Left lobe of liver (tissue), 2 donors: ENCODE data around the gene FUCA1. TPM values are rescaled to one million over a fixed set of nuclear protein-coding genes. Genes with fewer than 3 reads are reported as not detected.
"Not testable (repeated sequence)": the region's sequence is repeated elsewhere in the genome, so short reads cannot be mapped to it uniquely, and the experiment has no call there.

Experiments used
- ATAC-seq: fragments of 200-7000 bp; cut with Tn5 transposase; one replicate; pipeline ENCODE4 v1.9.1; 2020; ENCODE audit warnings: mild to moderate bottlenecking, moderate library complexity
- DNase-seq: peaks from one replicate; pipeline ENCODE4 v3.0.0-alpha.2; 2020; ENCODE audit warnings: low spot score
- total RNA-seq: library from RNA; stranded (reverse); gene quantifications from one replicate; pipeline ENCODE4 v1.2.1, GENCODE V29; 2021
- donor health status: DM: no; HTN: no; CAD: no; lungs with moderate emphysema.
- donor health status: DM: no; HTN: yes; CAD: no.

Gene FUCA1
- total RNA-seq, 1 donor from 2014 or later, result 39.0 TPM

DNA sequence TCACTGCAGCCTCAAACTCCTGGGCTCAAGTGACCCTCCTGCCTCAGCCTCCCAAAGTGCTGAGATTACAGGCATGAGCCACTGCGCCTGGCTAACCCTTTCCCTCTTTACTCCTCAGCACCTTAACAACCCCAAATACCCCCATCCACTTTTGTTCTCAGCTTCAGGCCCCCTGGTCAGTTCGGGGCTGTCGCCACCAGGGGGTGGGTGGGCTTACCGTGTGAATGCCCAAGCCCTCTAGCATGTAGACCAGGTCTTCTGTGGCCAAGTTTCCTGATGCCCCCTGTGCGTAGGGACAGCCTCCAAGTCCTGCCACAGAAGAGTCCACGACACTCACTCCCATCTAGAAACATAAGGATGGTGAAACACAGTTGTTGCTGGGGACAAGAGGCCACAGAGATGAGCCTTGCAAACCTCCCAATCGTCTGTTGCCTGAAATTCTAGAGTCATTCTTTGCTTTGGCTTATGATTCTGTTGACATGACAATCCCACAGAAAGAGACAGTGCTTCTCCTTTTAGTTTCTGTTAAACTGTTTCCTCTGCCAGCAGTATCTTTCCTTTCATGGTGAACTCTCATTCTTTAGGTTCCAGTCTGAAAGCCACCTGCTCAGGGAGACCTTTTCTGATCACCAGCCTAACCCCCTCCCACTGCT lies 63.8 kb downstream of the FUCA1 start:
- ATAC-seq (no peak), DNase-seq (no peak)

GRCh38 chr1:23803674-23804073 lies 64.4 kb downstream of the FUCA1 start:
- DNase-seq, result no peak
- ATAC-seq, result no peak

DNA sequence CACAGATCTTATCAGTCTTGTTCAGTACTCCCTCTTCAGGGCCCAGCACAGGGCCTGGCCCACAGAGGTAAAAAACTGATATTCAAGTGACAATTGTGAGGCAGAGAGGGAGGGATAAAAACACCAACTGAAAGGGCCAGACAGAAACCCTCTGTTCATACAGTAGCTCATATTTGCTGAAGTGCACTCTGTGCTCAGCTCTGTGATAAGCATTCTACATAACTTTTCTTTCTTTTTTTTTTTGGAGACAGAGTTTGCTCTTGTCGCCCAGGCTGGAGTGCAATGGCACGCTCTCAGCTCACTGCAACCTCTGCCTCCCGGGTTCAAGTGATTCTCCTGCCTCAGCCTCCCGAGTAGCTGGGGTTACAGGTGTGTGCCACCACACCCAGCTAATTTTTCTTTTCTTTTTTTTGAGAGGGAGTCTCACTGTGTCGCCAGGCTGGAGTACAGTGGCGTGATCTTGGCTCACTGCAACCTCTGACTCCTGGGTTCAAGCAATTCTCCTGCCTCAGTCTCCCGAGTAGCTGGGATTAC lies 65.2 kb downstream of the FUCA1 start:
- not testable (repeated sequence) for DNase-seq, ATAC-seq

DNA sequence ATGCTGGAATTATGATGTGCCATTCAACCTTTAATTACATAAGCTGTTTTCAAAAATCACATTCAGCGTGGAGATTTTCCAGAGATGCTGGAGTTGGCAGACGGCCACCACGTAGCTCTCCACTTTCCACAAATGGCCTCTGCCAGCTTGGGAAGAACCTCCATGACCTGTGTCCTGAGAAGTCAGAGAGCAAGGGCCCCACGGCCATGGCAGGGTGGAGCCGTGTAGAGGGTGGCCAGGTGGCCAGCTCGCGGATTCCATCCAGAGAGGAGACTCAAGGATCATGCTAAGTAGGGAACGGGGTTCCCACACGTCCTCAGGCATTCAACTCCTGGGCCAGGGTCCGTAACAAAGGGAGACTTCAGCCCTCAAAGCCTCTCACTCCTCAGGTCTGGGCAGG lies 66.2 kb downstream of the FUCA1 start:
- peak; percentile 14 for ATAC-seq
- peak; percentile 80 for DNase-seq

- peak; percentile 46 for ATAC-seq
- DNase-seq, result peak; percentile 78
Observed at GRCh38 chr1:23801338-23801748, 66.7 kb downstream of the FUCA1 start.

GRCh38 chr1:23800400-23801337 lies 67.4 kb downstream of the FUCA1 start, which contains the start of gene GALE:
GALE (minus strand) TSS chr1:23800754; CDS start chr1:23799007, 1,747 bp downstream.
- DNase-seq (peak; percentile 99), ATAC-seq (peak; percentile 82)

DNA sequence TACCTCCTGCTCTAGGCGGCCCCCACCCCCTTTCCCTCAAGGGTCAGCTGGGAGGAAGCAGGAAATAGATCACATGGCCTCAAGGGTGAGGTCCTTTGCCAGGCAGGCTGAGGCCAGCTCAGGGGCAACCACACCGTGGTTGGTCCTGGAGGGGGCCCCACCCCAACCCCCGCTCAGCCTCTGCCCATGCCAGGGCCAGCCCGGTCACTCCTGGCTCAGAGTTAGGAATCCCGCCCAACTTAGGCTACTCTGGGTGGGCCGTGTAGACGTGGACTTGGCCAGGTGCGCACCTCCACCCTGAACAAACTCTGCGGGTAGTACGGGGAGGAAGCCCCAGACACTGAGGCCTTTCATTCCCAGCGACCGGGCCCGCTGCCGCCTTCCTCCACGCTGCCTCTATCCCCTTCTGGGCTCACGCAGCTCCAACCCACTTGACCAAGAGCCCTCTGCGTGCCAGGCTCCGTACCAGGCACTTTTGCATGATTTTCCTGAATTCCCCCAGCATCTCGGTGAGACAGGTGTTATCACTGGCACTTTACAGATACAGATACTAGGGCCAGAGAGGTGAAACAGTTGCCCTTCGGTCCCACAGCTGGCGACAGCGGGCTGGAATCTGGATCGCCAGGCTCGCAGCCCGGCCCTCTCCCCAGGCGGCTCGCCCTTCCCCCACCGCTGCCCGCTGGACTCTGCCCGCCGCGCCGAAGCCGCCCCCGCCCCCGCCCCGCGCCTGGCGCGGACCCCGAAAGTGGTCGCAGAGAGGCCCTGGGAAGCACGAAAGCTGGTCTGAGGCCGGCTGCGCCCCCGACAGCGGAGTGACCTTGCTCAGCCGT lies 68.3 kb downstream of the FUCA1 start:
- ATAC-seq, result peak; percentile 73
- DNase-seq, result peak; percentile 90

GRCh38 chr1:23799255-23799569 lies 68.9 kb downstream of the FUCA1 start:
- DNase-seq (no peak), ATAC-seq (no peak)

DNA sequence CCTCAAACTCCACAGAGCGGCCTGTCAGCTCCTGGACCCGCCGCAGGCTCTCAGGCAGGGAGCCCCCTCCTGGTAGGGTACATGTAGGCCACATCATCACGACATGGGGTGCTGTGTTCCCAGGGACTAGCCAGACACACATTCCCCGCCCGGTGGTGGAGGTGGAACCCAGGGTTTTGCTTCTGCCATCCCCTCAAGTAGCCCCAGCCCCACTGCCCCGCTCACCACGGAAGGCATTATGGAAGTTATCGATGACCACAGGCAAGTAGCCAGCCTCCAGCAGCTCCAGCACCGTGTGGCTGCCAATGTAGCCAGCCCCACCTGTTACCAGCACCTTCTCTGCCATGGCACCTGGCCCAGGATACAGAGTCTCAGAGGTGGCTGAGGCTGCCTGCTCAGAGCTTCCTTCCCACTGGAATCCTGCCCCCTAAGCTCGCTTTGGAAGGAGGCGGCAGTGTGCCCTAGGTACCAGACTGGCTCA lies 69.4 kb downstream of the FUCA1 start:
- ATAC-seq, result no peak
- no peak for DNase-seq

DNA sequence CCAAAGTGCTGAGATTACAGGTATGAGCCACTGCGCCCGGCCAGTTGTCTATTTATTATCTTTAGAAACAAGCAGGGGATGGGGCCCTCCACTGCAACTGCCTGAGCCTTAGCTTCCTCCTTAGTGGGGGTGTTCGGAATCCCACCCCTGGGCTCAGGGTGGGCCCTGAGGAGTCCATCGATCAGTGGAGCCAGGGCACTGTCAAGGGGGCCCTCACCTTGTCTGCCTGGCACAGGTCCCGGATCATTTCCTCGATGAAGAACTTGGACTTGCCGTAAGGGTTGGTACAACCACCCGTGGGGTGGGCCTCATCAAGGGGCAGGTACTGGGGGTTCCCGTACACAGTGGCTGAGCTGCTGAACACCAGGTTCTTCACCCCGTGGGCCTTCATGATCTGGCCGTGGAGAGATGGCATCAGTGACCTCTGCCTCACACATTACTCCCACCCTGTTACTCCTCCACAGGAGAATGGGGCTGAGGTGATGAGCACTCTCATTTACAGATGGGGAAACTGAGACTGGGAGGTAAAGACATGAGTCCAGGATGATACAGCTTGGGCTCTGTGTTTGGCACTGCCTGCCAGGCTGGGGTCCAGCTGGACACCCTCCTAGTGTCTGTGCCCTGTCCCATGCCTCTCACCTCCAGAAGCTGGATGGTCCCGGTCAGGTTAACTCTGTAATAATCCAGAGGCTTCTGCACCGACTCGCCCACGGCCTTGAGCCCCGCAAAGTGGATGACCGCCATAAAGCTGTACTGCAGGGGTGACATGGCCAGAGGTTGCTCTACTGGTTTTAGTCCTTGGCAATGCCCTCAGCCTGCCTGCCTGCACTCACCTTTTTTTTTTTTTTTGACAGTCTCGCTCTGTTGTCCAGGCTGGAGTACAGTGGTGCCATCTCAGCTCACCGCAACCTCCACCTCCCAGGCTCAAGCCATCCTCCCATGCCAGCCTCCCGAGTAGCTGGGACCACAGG lies 70.3 kb downstream of the FUCA1 start:
- DNase-seq (no peak), ATAC-seq (no peak)

DNA sequence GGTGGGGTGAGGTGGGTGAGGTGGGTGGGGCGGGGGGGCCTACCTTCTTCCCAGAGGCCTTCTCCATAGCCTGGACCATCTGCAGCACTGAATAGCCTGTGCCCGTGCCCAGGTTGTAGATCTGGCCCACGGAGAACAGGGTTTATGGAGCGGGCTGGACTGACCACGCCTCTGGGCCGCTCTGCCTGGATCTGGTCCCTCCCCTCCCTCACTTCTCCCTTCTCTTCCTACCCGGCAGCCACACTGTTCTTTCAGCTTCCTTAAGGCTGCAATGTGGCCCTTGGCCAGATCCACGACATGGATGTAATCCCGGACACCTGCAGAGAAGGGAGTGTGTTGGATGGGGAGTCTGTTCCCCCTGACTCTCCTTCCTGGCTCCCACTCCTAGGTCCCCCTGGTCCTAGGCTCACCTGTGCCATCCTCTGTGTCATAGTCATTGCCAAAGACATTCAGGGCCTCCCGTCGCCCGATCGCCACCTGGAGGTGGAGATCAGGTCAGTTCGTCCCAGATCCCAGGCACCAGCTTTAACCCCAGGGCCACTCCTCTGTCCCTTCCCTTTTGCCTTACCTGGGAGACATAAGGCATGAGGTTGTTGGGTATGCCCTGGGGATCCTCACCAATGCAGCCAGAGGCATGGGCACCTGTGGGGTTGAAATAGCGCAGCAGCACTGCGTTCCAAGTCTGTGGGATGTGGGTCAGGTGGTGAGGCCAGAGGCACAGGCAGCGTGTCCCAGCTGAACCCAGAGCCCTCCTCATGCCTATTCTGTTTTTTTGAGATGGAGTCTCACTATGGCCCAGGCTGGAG lies 71.4 kb downstream of the FUCA1 start:
- DNase-seq (no peak), ATAC-seq (no peak)

- no peak for DNase-seq
- ATAC-seq, result no peak
Observed at GRCh38 chr1:23795676-23796465, 72.2 kb downstream of the FUCA1 start.

Other genes with a start within 250 kb of the FUCA1 start
- gene RPL11, start 176.5 kb downstream of the FUCA1 start, total RNA-seq, result 306 TPM
- 35.2 TPM for gene ELOA, start 124.8 kb downstream of the FUCA1 start, total RNA-seq
- 32.9 TPM for gene PITHD1, start 89.9 kb downstream of the FUCA1 start, total RNA-seq
- gene LYPLA2, start 77.1 kb downstream of the FUCA1 start, total RNA-seq, result 32.5 TPM
- 43.1 TPM for gene GALE, start 67.5 kb downstream of the FUCA1 start, total RNA-seq
- 170 TPM for gene HMGCL, start 42.9 kb downstream of the FUCA1 start, total RNA-seq
- not detected for gene CNR2, start 45.1 kb upstream of the FUCA1 start, total RNA-seq
- gene PNRC2, start 91.5 kb upstream of the FUCA1 start, total RNA-seq, result 32.1 TPM
- gene SRSF10, start 112.0 kb upstream of the FUCA1 start, total RNA-seq, result 31.1 TPM
- gene MYOM3, start 243.8 kb upstream of the FUCA1 start, total RNA-seq, result 0.08 TPM